Peyer's patch (tissue), 4 donors: Measurements from ENCODE around the gene EFCAB8. TPM values are rescaled to one million over a fixed set of nuclear protein-coding genes. Genes with fewer than 3 reads are reported as not detected.

Experiments used
- DNase-seq, 3 donors: peaks; one replicate each; pipeline ENCODE4 v3.0.0-alpha.2; 2017 to 2019
- H3K27ac ChIP-seq, 4 donors: fragments of 200-600 bp; sonication (generic); one replicate each; pipeline ENCODE4 v1.5.1; 2016 to 2019
- H3K27me3 ChIP-seq, 2 donors: fragments of 200-600 bp; sonication (generic); one replicate each; pipeline ENCODE4 v1.5.1; 2019
- H3K36me3 ChIP-seq, 3 donors: fragments of 200-600 bp; sonication (generic); one replicate each; pipeline ENCODE4 v1.5.1; 2016 to 2019
- H3K4me1 ChIP-seq, 4 donors: fragments of 200-600 bp; sonication (generic); one replicate each; pipeline ENCODE4 v1.5.1; 2016 to 2019
- H3K4me3 ChIP-seq, 4 donors: fragments of 200-600 bp; sonication (generic); 1 replicate in 3 of 4; 2 replicates in 1 of 4; pipeline ENCODE4 v1.5.1; 2016 to 2019; ENCODE audit warnings: mild to moderate bottlenecking in 1 of 4
- H3K9me3 ChIP-seq, 4 donors: fragments of 200-600 bp; sonication (generic); one replicate each; pipeline ENCODE4 v1.5.1; 2016 to 2019; ENCODE audit warnings: mild to moderate bottlenecking in 1 of 4
- CTCF ChIP-seq, 6 experiments: fragments of 450-650 bp in 4 of 6; fragments of 200-600 bp in 2 of 6; sonication (generic) in 1 of 6; IDR thresholded peaks; one replicate each; pipeline ENCODE4 v1.5.1; 2017 to 2019; ENCODE audit warnings: antibody characterized with exemption in 6 of 6, mild to moderate bottlenecking in 3 of 6, moderate library complexity in 1 of 6
- POLR2A ChIP-seq, 2 donors: fragments of 450-650 bp; IDR thresholded peaks; one replicate each; pipeline ENCODE4 v1.5.1; 2017; ENCODE audit warnings: antibody characterized with exemption in 2 of 2, mild to moderate bottlenecking in 2 of 2, moderate library complexity in 2 of 2
- total RNA-seq, 4 donors: library from RNA; depleted of rRNA; stranded (reverse); fragments of >200 nt; gene quantifications; one replicate each; pipeline ENCODE4 v1.1.0, GENCODE V29; 2016

EFCAB8 gene
- total RNA-seq, 4 donors from 2014 or later = 0.83 TPM; not detected in 3

- no peaks in the 10 kb centered on the region for H3K36me3 ChIP-seq
- H3K27me3 ChIP-seq = no peaks in the 10 kb centered on the region
- no peak for TF ChIP-seq CTCF (IDR thresholded peaks at IDR 0.05)
- no peak for TF ChIP-seq POLR2A (IDR thresholded peaks at IDR 0.05)
- no peak overlapping the region for H3K4me3 ChIP-seq
- H3K27ac ChIP-seq = no peak overlapping the region
- DNase-seq = no peak
- H3K4me1 ChIP-seq = no peaks in the 10 kb centered on the region
- H3K9me3 ChIP-seq = peaks cover 0 to 6% (median 1%) of the 10 kb centered on the region in 4 donors
Observed at GRCh38 chr20:32958574-32958973, 99.9 kb downstream of the EFCAB8 start.

GRCh38 chr20:32959351-32960221 lies 100.9 kb downstream of the EFCAB8 start:
- H3K9me3 ChIP-seq = peaks cover 0 to 6% (median 1%) of the 10 kb centered on the region in 4 donors

GRCh38 chr20:32960222-32960518 lies 101.4 kb downstream of the EFCAB8 start:
- no peak for DNase-seq

More at GRCh38 chr20:32959351-32960221, 100.9 kb downstream of the EFCAB8 start:
- TF ChIP-seq CTCF (IDR thresholded peaks at IDR 0.05) (no peak), POLR2A (IDR thresholded peaks at IDR 0.05) (no peak)
- DNase-seq = no peak
- no peaks in the 10 kb centered on the region for H3K4me1 ChIP-seq
- H3K36me3 ChIP-seq = no peaks in the 10 kb centered on the region
- H3K27me3 ChIP-seq = no peaks in the 10 kb centered on the region
- no peak overlapping the region for H3K4me3 ChIP-seq
- no peak overlapping the region for H3K27ac ChIP-seq

DNA sequence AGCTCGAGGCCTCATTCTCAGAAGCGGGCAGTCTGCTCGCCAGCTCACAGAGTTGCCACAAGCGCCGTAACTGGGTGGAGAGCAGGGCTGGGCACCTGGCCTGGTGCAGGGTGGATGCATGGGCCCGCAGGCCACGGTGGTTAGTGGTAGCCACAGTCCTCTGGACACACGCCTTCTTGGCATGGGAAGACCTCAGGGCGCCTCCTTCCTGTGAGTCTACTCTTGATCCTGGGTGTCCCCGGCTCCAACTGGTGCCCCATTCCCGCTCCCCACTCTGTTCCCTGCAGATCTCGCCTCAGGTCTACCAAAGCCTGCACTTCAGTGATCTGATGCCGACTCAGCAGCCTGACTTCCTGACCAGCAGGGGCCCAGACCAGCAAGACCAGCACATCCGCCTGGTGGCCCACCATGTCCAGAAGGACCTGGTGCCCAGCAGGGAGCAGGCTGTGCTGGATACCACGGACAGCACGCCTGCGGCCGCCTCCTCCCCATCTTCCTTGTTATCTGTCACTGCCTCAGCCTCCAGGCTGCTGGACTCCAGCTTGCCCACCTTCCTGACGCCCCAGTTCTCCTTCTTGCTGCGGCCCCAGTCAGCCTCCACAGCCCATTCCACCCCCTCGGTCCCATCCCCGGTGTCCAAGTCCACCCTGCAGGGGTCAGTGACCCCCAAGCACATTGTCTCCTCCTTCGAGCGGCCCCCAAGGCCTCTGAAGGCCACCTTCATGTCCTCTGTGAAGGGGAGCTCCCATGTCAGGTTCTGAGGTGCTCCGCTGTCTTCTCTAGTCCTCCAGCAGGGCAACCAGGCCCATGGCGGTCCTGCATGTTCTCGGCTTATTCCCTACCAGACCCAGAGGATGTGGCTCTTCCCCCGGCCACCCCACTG lies 102.4 kb downstream of the EFCAB8 start:
- no peak overlapping the region for H3K27ac ChIP-seq
- peaks cover 0 to 4% (median 0%) of the 10 kb centered on the region in 4 donors for H3K4me1 ChIP-seq

More at GRCh38 chr20:32960222-32960518, 101.4 kb downstream of the EFCAB8 start:
- Histone ChIP-seq H3K27ac (no peak overlapping the region), H3K27me3 (no peaks in the 10 kb centered on the region), H3K36me3 (no peaks in the 10 kb centered on the region), H3K4me3 (no peak overlapping the region), H3K9me3 (peaks cover 0 to 6% (median 1%) of the 10 kb centered on the region in 4 donors), H3K4me1 (no peaks in the 10 kb centered on the region)
- TF ChIP-seq POLR2A (IDR thresholded peaks at IDR 0.05) = no peak
- TF ChIP-seq CTCF (IDR thresholded peaks at IDR 0.05) = no peak

More for the DNA sequence above, 102.4 kb downstream of the EFCAB8 start:
- Histone ChIP-seq H3K4me3 (no peak overlapping the region), H3K27me3 (no peaks in the 10 kb centered on the region), H3K9me3 (peaks cover 0 to 6% (median 1%) of the 10 kb centered on the region in 4 donors), H3K36me3 (no peaks in the 10 kb centered on the region)
- DNase-seq = peak in 1 of 3 donors; percentile 42
- TF ChIP-seq CTCF (IDR thresholded peaks at IDR 0.05) (no peak), POLR2A (IDR thresholded peaks at IDR 0.05) (no peak)
